Body of pancreas (tissue), 4 donors: Measurements from ENCODE around the gene IQGAP2. TPM values are rescaled to one million over a fixed set of nuclear protein-coding genes. Genes with fewer than 3 reads are reported as not detected.

Source experiments
- ATAC-seq: fragments of 150-250 bp; one replicate; pipeline ENCODE4 v1.9.1; 2016
- DNase-seq, 4 donors: peaks; one replicate each; pipeline ENCODE4 v3.0.0-alpha.2; 2019
- H3K27ac ChIP-seq, 4 donors: fragments of 200-600 bp; sonication (generic); 1 replicate in 3 of 4; 2 replicates in 1 of 4; pipeline versions ENCODE4 v1.5.1 to v1.6.1; 2016 to 2019; ENCODE audit warnings: mild to moderate bottlenecking in 1 of 4, mixed read lengths in 1 of 4, moderate library complexity in 1 of 4
- H3K27me3 ChIP-seq, 2 donors: fragments of 200-600 bp; sonication (generic); one replicate each; pipeline ENCODE4 v1.6.0; 2016; ENCODE audit warnings: mild to moderate bottlenecking in 1 of 2
- H3K36me3 ChIP-seq, 2 donors: fragments of 200-600 bp; sonication (generic); replicated peaks in 1 of 2; 2 replicates each; pipeline ENCODE4 v1.5.1; 2016; ENCODE audit warnings: low read depth in 2 of 2; ENCODE audit not compliant: insufficient read depth in 1 of 2
- H3K4me1 ChIP-seq: fragments of 200-600 bp; sonication (generic); one replicate; pipeline ENCODE4 v1.6.0; 2016
- H3K4me3 ChIP-seq, 2 donors: fragments of 200-600 bp; sonication (generic); 1 replicate in 1 of 2; 2 replicates in 1 of 2; pipeline ENCODE4 v1.5.1; 2016 to 2019
- H3K9me3 ChIP-seq, 3 donors: fragments of 200-600 bp; sonication (generic); 1 replicate in 2 of 3; 2 replicates in 1 of 3; pipeline ENCODE4 v1.5.1; 2016
- POLR2A ChIP-seq, 3 donors: fragments of 450-650 bp; IDR thresholded peaks; one replicate each; pipeline ENCODE4 v1.6.1; 2016; ENCODE audit warnings: antibody characterized with exemption in 3 of 3, mild to moderate bottlenecking in 2 of 3
- WGBS, 2 donors: methylation state at CpG; one replicate each; pipeline ENCODE4 v1.1.5; 2017; 5-methylcytosine and 5-hydroxymethylcytosine counted together
- intact Hi-C: fragments of 100-400 bp; cut with DNase I; formaldehyde crosslinking; loops from one replicate; pipeline ENCODE4 v1.15.1; 2023
- total RNA-seq, 2 donors: library from RNA; depleted of rRNA; stranded (reverse); fragments of >200 nt; gene quantifications; one replicate each; pipeline ENCODE4 v1.1.0, GENCODE V29; 2016
- TF ChIP-seq, protein P1 (sequence below), 7 experiments: fragments of 450-650 bp in 4 of 7; fragments of 200-600 bp in 3 of 7; sonication (generic) in 3 of 7; IDR thresholded peaks; one replicate each; pipeline ENCODE4 v1.5.1; 2016 to 2019; ENCODE audit warnings: antibody characterized with exemption in 7 of 7

Gene IQGAP2
- total RNA-seq, 2 donors from 2014 or later = 41.2 to 49.5 TPM

DNA sequence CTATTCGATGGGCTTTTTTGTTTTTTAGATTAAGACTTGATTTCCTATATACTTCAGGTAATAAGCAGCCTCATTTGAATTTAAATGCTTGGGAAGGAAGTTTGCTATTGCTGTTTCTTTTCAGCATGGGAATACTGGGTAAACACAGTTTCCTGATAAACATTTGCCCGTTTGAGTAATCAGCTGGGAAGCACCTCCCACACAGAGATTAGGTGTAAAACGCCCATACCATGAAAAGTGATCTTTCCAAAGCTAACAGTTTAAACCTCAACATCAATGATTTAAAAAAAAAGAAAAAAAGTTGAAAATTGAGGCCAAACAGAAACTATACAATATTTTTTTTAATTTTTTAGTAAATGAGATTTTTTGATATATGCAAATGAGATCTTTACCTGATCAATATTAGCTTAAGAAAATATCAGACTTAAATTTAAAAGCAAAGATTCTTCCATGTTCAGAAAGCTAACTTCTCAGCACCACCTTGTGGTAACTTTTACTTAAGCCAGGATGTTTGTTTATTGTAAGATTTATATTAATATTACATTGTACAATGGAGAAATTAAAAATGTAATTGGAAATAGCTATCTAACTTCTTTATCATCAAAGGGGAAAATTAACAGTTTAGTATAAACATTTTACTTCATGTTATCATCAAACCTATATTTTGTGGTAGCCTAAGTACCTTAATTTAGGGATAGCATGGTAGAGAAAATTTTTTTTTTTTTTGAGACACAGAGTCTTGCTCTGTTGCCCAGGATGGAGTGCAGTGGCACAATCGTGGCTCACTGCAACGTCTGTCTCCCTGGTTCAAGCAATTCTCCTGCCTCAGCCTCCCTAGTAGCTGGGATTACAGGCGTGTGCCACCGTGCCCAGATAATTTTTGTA, 180.3 kb downstream of the IQGAP2 start:
- no peaks in the 10 kb centered on the region for H3K9me3 ChIP-seq
- 35 to 36% methylated on average over 7 of the region's 7 CpGs for WGBS, 2 donors
- peak overlapping the region in 2 of 4 donors; percentile 33 to 74 for H3K27ac ChIP-seq
- TF ChIP-seq POLR2A (IDR thresholded peaks at IDR 0.05) = no peak
- TF ChIP-seq, protein P1, sequence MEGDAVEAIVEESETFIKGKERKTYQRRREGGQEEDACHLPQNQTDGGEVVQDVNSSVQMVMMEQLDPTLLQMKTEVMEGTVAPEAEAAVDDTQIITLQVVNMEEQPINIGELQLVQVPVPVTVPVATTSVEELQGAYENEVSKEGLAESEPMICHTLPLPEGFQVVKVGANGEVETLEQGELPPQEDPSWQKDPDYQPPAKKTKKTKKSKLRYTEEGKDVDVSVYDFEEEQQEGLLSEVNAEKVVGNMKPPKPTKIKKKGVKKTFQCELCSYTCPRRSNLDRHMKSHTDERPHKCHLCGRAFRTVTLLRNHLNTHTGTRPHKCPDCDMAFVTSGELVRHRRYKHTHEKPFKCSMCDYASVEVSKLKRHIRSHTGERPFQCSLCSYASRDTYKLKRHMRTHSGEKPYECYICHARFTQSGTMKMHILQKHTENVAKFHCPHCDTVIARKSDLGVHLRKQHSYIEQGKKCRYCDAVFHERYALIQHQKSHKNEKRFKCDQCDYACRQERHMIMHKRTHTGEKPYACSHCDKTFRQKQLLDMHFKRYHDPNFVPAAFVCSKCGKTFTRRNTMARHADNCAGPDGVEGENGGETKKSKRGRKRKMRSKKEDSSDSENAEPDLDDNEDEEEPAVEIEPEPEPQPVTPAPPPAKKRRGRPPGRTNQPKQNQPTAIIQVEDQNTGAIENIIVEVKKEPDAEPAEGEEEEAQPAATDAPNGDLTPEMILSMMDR (IDR thresholded peaks at IDR 0.05) = peak in 6 of 7 experiments; percentile 23 to 55 (median 45)
- peaks cover 31% of the 10 kb centered on the region for H3K4me1 ChIP-seq
- no peaks in the 10 kb centered on the region for H3K27me3 ChIP-seq
- intact Hi-C loops = no loop called here
- H3K4me3 ChIP-seq = no peak overlapping the region
- peak; percentile 57 for ATAC-seq
- H3K36me3 ChIP-seq = no peaks in the 10 kb centered on the region
- peak in 2 of 4 donors; percentile 34 to 41 for DNase-seq

DNA sequence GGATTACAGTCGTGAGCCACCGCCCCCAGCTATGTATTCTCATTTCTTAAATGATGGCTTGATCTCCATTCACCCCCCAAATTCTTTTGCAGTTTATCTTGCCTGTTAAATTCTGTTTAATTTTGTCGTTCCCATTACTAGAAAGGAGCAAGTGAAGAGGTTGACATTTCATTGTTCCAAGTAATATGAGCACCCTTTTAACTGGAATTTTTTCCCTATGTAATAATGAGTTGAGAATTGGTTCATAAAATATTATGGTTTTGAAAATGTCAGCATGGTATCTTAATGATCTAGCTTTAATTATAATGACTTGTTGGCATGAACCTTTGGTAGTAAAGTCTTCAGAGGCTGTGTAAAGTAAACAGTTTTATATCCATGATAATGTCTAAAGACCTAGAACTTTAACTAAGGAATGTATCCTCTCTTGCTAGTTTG, 182.7 kb downstream of the IQGAP2 start:
- TF ChIP-seq, protein P1 (IDR thresholded peaks at IDR 0.05) = no peak
- no peak for TF ChIP-seq POLR2A (IDR thresholded peaks at IDR 0.05)

DNA sequence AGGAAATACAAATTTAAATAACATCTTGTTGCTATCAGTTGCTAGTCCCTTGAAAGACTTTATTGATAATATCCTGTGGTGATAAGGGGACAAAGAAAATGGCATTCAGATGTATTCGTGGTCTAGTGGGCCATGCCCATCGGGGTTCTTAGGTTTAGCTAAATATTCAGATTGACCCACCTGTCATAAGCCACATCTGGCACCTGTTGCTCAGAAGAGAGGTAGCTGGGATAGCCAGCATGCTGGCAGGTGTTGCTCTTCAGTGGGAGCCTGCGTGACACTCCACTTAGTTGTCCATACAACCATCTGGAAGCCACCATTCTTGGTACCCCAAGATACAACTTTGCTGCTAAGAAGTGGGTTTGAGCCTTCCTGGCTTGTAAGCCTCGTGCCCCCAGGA, 183.4 kb downstream of the IQGAP2 start:
- H3K4me3 ChIP-seq = no peak overlapping the region
- H3K27me3 ChIP-seq = no peaks in the 10 kb centered on the region
- ATAC-seq (no peak), DNase-seq (no peak)
- 85 to 91% methylated on average over 3 to 4 of the region's 4 CpGs for WGBS, 2 donors
- TF ChIP-seq, protein P1 (IDR thresholded peaks at IDR 0.05) = no peak
- no peak for TF ChIP-seq POLR2A (IDR thresholded peaks at IDR 0.05)
- peaks cover 0 to 5% of the 10 kb centered on the region in 2 donors for H3K36me3 ChIP-seq
- H3K9me3 ChIP-seq = no peaks in the 10 kb centered on the region
- no peak overlapping the region for H3K27ac ChIP-seq
- intact Hi-C loops = no loop called here
- H3K4me1 ChIP-seq = peaks cover 20% of the 10 kb centered on the region

More for the DNA sequence above, 182.7 kb downstream of the IQGAP2 start:
- Histone ChIP-seq H3K4me3 (no peak overlapping the region), H3K9me3 (no peaks in the 10 kb centered on the region), H3K4me1 (peaks cover 27% of the 10 kb centered on the region), H3K27ac (no peak overlapping the region), H3K36me3 (peaks cover 0 to 2% of the 10 kb centered on the region in 2 donors), H3K27me3 (no peaks in the 10 kb centered on the region)
- DNase-seq (no peak), ATAC-seq (no peak)
- intact Hi-C loops = no loop called here
- 91 to 92% methylated on average over 3 of the region's 3 CpGs for WGBS, 2 donors

DNA sequence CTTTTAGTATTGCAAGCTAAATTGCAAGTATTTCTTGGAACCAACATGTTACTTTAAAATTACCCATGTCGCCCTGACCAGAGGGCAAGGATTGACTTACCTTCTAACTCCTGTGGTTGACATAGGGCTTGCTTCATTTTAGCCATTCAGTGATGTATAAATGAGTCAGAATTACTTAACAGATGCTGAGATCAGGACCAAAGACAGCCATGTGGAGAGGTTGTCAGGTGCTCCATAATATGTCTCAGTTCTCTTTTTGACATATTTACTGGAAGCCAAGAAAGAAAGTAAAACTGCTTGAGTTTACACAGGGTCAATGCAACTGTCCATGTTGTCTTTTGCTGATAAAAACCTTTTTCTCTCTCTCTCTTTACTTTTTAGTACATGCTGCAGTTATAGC, 186.9 kb downstream of the IQGAP2 start:
- DNase-seq (no peak), ATAC-seq (no peak)
- no peak overlapping the region for H3K27ac ChIP-seq
- no peaks in the 10 kb centered on the region for H3K9me3 ChIP-seq
- H3K4me1 ChIP-seq = no peaks in the 10 kb centered on the region
- whole genome bisulfite sequencing, 2 donors = 76 to 95% methylated on average over 1 of the region's 1 CpG
- H3K27me3 ChIP-seq = no peaks in the 10 kb centered on the region
- TF ChIP-seq, protein P1 (IDR thresholded peaks at IDR 0.05) = no peak
- no peak for TF ChIP-seq POLR2A (IDR thresholded peaks at IDR 0.05)
- no peak overlapping the region for H3K4me3 ChIP-seq
- H3K36me3 ChIP-seq = peaks cover 0 to 5% of the 10 kb centered on the region in 2 donors
- intact Hi-C loops = no loop called here
